Gastroesophageal sphincter (tissue), 3 donors: ENCODE results near the gene RASA4B.

Experiments used
- EP300 ChIP-seq: sonication (generic); formaldehyde crosslinking; IDR thresholded peaks from one replicate; pipeline ENCODE4 v1.6.1; 2017; ENCODE audit warnings: antibody characterized with exemption, mild to moderate bottlenecking
- POLR2A ChIP-seq, 2 donors: fragments of 450-650 bp; IDR thresholded peaks; one replicate each; pipeline ENCODE4 v1.6.1; 2017; ENCODE audit warnings: antibody characterized with exemption in 2 of 2, mild to moderate bottlenecking in 2 of 2, moderate library complexity in 1 of 2
- POLR2AphosphoS5 ChIP-seq: sonication (generic); formaldehyde crosslinking; IDR thresholded peaks from one replicate; pipeline ENCODE4 v1.6.1; 2017; ENCODE audit warnings: antibody characterized with exemption
- TF ChIP-seq, protein P1 (sequence below), 4 experiments: fragments of 200-600 bp in 2 of 4; fragments of 450-650 bp in 2 of 4; sonication (generic) in 1 of 4; IDR thresholded peaks; one replicate each; pipeline ENCODE4 v1.5.1; 2017 to 2019; ENCODE audit warnings: antibody characterized with exemption in 4 of 4, mild to moderate bottlenecking in 2 of 4, moderate library complexity in 2 of 4

- TF ChIP-seq, protein P1, sequence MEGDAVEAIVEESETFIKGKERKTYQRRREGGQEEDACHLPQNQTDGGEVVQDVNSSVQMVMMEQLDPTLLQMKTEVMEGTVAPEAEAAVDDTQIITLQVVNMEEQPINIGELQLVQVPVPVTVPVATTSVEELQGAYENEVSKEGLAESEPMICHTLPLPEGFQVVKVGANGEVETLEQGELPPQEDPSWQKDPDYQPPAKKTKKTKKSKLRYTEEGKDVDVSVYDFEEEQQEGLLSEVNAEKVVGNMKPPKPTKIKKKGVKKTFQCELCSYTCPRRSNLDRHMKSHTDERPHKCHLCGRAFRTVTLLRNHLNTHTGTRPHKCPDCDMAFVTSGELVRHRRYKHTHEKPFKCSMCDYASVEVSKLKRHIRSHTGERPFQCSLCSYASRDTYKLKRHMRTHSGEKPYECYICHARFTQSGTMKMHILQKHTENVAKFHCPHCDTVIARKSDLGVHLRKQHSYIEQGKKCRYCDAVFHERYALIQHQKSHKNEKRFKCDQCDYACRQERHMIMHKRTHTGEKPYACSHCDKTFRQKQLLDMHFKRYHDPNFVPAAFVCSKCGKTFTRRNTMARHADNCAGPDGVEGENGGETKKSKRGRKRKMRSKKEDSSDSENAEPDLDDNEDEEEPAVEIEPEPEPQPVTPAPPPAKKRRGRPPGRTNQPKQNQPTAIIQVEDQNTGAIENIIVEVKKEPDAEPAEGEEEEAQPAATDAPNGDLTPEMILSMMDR (IDR thresholded peaks at IDR 0.05): no peak
- TF ChIP-seq POLR2AphosphoS5 (no peak), EP300 (no peak), POLR2A (IDR thresholded peaks at IDR 0.05) (no peak)
Observed at GRCh38 chr7:102450242-102450641, 67.3 kb downstream of the RASA4B start.
